Karpas-422 (cell line): ENCODE measurements around the gene OTUD7B. TPM values are rescaled to one million over a fixed set of nuclear protein-coding genes. Genes with fewer than 3 reads are reported as not detected.

Source experiments
- DNase-seq: peaks from one replicate; pipeline ENCODE4 v3.0.0-alpha.2; 2015
- H2AFZ ChIP-seq: fragments of 200-600 bp; sonication (generic); 2 replicates; pipeline ENCODE4 v1.6.1; 2014; ENCODE audit warnings: antibody characterized with exemption, low read length, mixed read lengths
- H3K27ac ChIP-seq: fragments of 200-600 bp; sonication (generic); 2 replicates; pipeline ENCODE4 v1.5.1; 2014; ENCODE audit warnings: mild to moderate bottlenecking, low read length, moderate library complexity
- H3K27me3 ChIP-seq: fragments of 200-600 bp; sonication (generic); 2 replicates; pipeline ENCODE4 v1.6.1; 2014; ENCODE audit warnings: low read length, mixed read lengths
- H3K36me3 ChIP-seq: fragments of 200-600 bp; sonication (generic); 2 replicates; pipeline ENCODE4 v1.6.1; 2014; ENCODE audit warnings: low read length, mixed read lengths; ENCODE audit not compliant: insufficient read depth
- H3K4me1 ChIP-seq: fragments of 200-600 bp; sonication (generic); 2 replicates; pipeline ENCODE4 v1.6.1; 2014; ENCODE audit warnings: mild to moderate bottlenecking, low read length, mixed read lengths
- H3K4me2 ChIP-seq: fragments of 200-600 bp; sonication (generic); 2 replicates; pipeline ENCODE4 v1.6.1; 2014; ENCODE audit warnings: low read length, low read depth, mild to moderate bottlenecking; ENCODE audit not compliant: poor library complexity, severe bottlenecking
- H3K4me3 ChIP-seq: fragments of 200-600 bp; sonication (generic); 2 replicates; pipeline ENCODE4 v1.5.1; 2014; ENCODE audit warnings: mild to moderate bottlenecking, antibody characterized with exemption, low read length, mixed read lengths
- H3K79me2 ChIP-seq: fragments of 200-600 bp; sonication (generic); 2 replicates; pipeline ENCODE4 v1.6.1; 2014; ENCODE audit warnings: mild to moderate bottlenecking, low read length, mixed read lengths
- H3K9ac ChIP-seq: fragments of 200-600 bp; sonication (generic); 2 replicates; pipeline ENCODE4 v1.6.0; 2014; ENCODE audit warnings: low read length
- H3K9me2 ChIP-seq: fragments of 200-600 bp; sonication (generic), shearing (Covaris generic); replicated peaks from 2 replicates; pipeline ENCODE4 v1.6.0; 2014; ENCODE audit warnings: mild to moderate bottlenecking, low read length, moderate library complexity; ENCODE audit not compliant: insufficient read depth
- H3K9me3 ChIP-seq: fragments of 300-700, 200-600 bp; sonication (generic); 2 replicates; pipeline ENCODE4 v1.6.1; 2014; ENCODE audit warnings: low read length, mixed read lengths
- H4K20me1 ChIP-seq: fragments of 200-600 bp; sonication (generic); 2 replicates; pipeline ENCODE4 v1.6.1; 2014; ENCODE audit warnings: mild to moderate bottlenecking, antibody characterized with exemption, low read length, low read depth; ENCODE audit not compliant: insufficient read depth
- total RNA-seq: library from RNA; depleted of rRNA; stranded (reverse); fragments of >200 nt; shearing (Covaris generic); gene quantifications from 2 replicates; pipeline ENCODE4 v1.2.3, GENCODE V29; 2014; ENCODE audit warnings: low replicate concordance; rRNA removed

Gene OTUD7B
- total RNA-seq, 1 experiment from 2014 or later = 3.6 TPM

DNA sequence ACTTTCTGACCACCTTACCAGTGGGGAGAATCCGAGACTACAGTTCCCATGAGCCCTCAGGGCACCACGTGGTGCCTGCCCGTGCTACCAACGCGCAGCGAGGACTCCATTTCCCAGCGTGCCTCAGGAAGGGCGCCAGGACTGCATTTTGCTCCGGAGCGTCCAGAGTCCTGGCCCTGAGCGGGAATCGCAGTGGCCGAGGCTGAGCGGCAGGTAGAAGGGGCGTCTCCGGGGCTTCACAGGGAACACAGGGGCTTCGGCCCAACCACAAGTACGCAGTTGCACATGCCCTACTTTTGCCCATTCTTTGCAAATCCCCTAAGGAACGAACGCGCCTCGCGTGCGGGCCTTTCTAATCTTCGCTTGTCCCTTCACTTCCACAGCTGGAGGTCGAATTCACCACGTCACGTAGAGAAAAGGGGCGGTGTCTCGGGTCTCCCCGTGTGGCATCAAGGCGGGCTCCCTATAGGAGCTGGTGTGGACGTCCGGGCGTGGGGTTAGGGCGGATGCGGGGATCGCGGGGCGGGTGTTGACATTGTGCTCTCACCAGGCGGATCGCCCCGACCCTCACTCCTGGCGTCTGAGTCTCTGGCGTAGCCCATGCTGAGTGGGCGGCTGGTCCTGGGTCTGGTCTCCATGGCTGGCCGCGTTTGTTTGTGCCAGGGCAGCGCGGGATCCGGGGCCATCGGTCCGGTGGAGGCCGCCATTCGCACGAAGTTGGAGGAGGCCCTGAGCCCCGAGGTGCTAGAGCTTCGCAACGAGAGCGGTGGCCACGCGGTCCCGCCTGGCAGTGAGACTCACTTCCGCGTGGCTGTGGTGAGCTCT lies 110.9 kb downstream of the OTUD7B start, which contains the start of gene BOLA1:
Gene BOLA1, plus strand, starts transcription at position 109 of the 825 bp plus-strand sequence. Its CDS starts 492 bp downstream, at position 601.
- no peaks in the 10 kb centered on the region for H4K20me1 ChIP-seq
- no peaks in the 10 kb centered on the region for H3K79me2 ChIP-seq
- no peak within 1 kb of the TSS for H2AFZ ChIP-seq
- no peaks in the 10 kb centered on the region for H3K36me3 ChIP-seq
- peaks cover 5% of the 10 kb centered on the region for H3K4me1 ChIP-seq
- 0 out of 2 replicates have a peak within 1 kb of the TSS, but pooled peaks have one; percentile 6 for H3K9ac ChIP-seq
- peak within 1 kb of the TSS; percentile 46; the same call in 1 of the 2 replicates for H3K4me3 ChIP-seq
- H3K4me2 ChIP-seq = peak within 1 kb of the TSS; percentile 28
- no peaks in the 10 kb centered on the region for H3K27me3 ChIP-seq
- H3K9me2 ChIP-seq = no peaks in the 10 kb centered on the region
- DNase-seq = peak; percentile 78
- H3K9me3 ChIP-seq = no peaks in the 10 kb centered on the region
- H3K27ac ChIP-seq = no peak within 1 kb of the TSS

DNA sequence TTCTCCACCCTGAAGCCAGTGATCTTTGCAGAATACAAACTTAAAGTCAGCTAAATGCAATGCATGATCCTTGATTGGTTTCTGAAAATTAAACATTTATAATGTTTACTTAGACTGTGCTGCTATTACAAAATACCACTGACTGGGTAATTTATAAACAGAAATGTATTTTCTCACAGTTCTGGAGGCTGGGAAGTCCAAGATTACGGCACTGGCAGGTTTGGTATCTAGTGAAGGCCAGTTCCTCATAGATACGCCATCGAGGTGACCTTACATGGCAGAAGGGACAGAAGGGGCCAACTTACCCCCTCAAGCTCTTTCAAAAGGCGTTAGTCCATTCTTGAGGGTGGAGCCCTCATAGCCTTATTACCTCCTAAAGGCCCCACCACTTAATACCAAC lies 114.0 kb downstream of the OTUD7B start:
- Histone ChIP-seq H4K20me1 (no peaks in the 10 kb centered on the region), H3K9me2 (no peaks in the 10 kb centered on the region), H3K27ac (no peak overlapping the region), H3K9ac (no peak overlapping the region), H3K79me2 (no peaks in the 10 kb centered on the region), H3K9me3 (no peaks in the 10 kb centered on the region), H2AFZ (no peak overlapping the region), H3K36me3 (no peaks in the 10 kb centered on the region), H3K4me2 (no peak overlapping the region), H3K4me3 (no peak overlapping the region), H3K4me1 (peaks cover 5% of the 10 kb centered on the region), H3K27me3 (no peaks in the 10 kb centered on the region)
- DNase-seq = no peak

DNA sequence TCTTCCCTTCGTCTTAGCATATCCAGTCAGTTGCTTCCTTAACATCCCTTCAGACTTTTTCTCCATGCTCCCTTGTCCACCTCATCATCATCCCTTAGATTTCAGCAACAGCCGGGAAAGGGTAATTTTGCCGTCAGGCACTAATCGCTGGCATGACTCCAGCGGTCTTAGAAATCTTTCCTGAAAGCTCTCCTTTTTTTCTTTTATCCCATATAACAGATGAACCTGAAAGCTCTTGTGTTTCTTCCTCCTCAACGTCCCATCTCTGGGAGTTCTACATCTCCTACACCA lies 121.6 kb downstream of the OTUD7B start:
- H3K9me3 ChIP-seq = no peaks in the 10 kb centered on the region
- no peak overlapping the region for H3K27ac ChIP-seq
- peaks cover 36% of the 10 kb centered on the region for H3K4me1 ChIP-seq
- H3K79me2 ChIP-seq = no peaks in the 10 kb centered on the region
- no peaks in the 10 kb centered on the region for H4K20me1 ChIP-seq
- no peak for DNase-seq
- no peak overlapping the region for H3K4me3 ChIP-seq
- no peaks in the 10 kb centered on the region for H3K9me2 ChIP-seq
- H3K36me3 ChIP-seq = no peaks in the 10 kb centered on the region; the same call in 1 of the 2 replicates
- H3K27me3 ChIP-seq = no peaks in the 10 kb centered on the region
- no peak overlapping the region for H3K9ac ChIP-seq
- 0 out of 2 replicates have a peak overlapping the region, but pooled peaks have one; percentile 50 for H2AFZ ChIP-seq
- no peak overlapping the region for H3K4me2 ChIP-seq

DNA sequence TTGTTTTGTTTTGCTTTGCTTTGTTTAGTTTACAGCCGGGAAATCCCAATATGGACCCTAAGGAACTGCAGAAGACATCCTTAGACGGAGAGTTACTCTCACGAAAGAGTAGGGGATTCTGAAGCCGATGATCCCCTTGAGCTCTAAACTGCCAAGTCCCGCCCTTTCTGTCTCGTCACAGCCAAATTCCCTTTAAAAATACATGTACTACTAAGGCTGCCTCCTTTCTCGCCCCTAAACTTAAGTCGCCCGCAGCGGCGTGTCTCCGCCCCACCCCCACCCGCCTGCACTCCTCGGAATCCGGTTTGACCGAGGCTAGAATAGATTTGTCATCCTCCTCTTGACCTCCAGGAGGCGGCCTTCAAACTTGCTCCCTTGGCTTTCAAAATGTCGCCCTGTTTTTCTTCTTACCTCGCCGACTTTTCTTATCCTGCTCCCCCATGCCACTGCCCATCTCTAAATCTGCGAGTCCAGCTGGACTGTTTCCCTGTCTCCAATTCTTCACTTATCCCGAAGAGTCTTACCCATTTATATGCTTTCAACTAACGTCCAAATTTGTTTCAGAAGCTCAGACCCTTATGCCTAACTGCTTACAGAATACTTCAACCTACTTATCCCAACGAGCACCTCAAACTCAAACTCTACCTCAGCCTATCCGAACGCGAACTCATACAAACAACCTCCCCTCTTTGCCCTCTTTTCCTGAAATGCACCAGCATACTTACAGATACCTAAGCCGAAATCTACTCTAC lies 122.1 kb downstream of the OTUD7B start:
- Histone ChIP-seq H3K9me2 (no peaks in the 10 kb centered on the region), H3K27me3 (no peaks in the 10 kb centered on the region), H4K20me1 (no peaks in the 10 kb centered on the region), H3K79me2 (no peaks in the 10 kb centered on the region), H3K4me2 (peak overlapping the region; percentile 32), H3K4me1 (peaks cover 36% of the 10 kb centered on the region), H3K9me3 (no peaks in the 10 kb centered on the region), H3K4me3 (peak overlapping the region; percentile 16; the same call in 1 of the 2 replicates), H3K36me3 (no peaks in the 10 kb centered on the region; the same call in 1 of the 2 replicates), H2AFZ (peak overlapping the region; percentile 63; the same call in 1 of the 2 replicates), H3K27ac (no peak overlapping the region), H3K9ac (no peak overlapping the region)
- DNase-seq = peak; percentile 74

Other genes starting within 250 kb of the OTUD7B start
- gene FCGR1A, start 228.0 kb downstream of the OTUD7B start, total RNA-seq = not detected in 2 replicates
- 0.47 and 1.2 TPM in 2 replicates for gene BOLA1, start 111.2 kb downstream of the OTUD7B start, total RNA-seq
- gene SV2A, start 92.9 kb downstream of the OTUD7B start, total RNA-seq = not detected in 2 replicates
- 10.9 and 18.8 TPM in 2 replicates for gene SF3B4, start 82.9 kb downstream of the OTUD7B start, total RNA-seq
- gene MTMR11, start 73.8 kb downstream of the OTUD7B start, total RNA-seq = not detected in 2 replicates
- gene VPS45, start 57.0 kb upstream of the OTUD7B start, total RNA-seq = 24.9 and 39.0 TPM in 2 replicates
- 1.6 and 3.8 TPM in 2 replicates for gene PLEKHO1, start 139.2 kb upstream of the OTUD7B start, total RNA-seq
- 43.2 and 77.4 TPM in 2 replicates for gene ANP32E, start 225.4 kb upstream of the OTUD7B start, total RNA-seq
- gene CA14, start 247.0 kb upstream of the OTUD7B start, total RNA-seq = 0.22 and 0.45 TPM in 2 replicates